ENCODE data around the gene FBXO7.

FBXO7 gene

GRCh38 chr22:32509045-32509444 lies 34.4 kb downstream of the FBXO7 start:
- no peaks in the 10 kb centered on the region for H4K20me1 ChIP-seq (ENCODE audit: insufficient read depth, low read length, poor library complexity, severe bottlenecking)
- no peaks in the 10 kb centered on the region for H3K79me2 ChIP-seq (ENCODE audit: insufficient read depth, low read length)
- no peak overlapping the region for H3K9ac ChIP-seq (ENCODE audit: low read depth, low read length, poor library complexity, severe bottlenecking)
- no peaks in the 10 kb centered on the region for H3K9me3 ChIP-seq (ENCODE audit: insufficient read depth, low read depth, low read length)
- H3K4me3 ChIP-seq (ENCODE audit: low read length, poor library complexity, severe bottlenecking), result no peak overlapping the region
- H3F3A ChIP-seq (ENCODE audit: low read depth), result no peaks in the 10 kb centered on the region
- H2AFZ ChIP-seq (ENCODE audit: low read length), result no peak overlapping the region
- no peak overlapping the region for H3K4me2 ChIP-seq (ENCODE audit: low read depth, low read length, poor library complexity, severe bottlenecking)
- H3K36me3 ChIP-seq (ENCODE audit: insufficient read depth, low read length), result no peaks in the 10 kb centered on the region
- TF ChIP-seq CTCF (conservative IDR thresholded peaks at IDR 0.05; ENCODE audit: low read length) (no peak), EZH2phosphoT487 (IDR thresholded peaks at IDR 0.05; ENCODE audit: borderline replicate concordance) (no peak)
- H3K9me2 ChIP-seq (replicated peaks; ENCODE audit: low read depth, low read length), result no peaks in the 10 kb centered on the region
- no peaks in the 10 kb centered on the region for H3K27me3 ChIP-seq (ENCODE audit: insufficient read depth, low read length, poor library complexity, severe bottlenecking)
- H3K4me1 ChIP-seq (ENCODE audit: insufficient read depth, low read length, poor library complexity, severe bottlenecking), result no peaks in the 10 kb centered on the region

- Histone ChIP-seq H3K27me3 (ENCODE audit: insufficient read depth, low read length, poor library complexity, severe bottlenecking) (no peaks in the 10 kb centered on the region), H3K4me2 (ENCODE audit: low read depth, low read length, poor library complexity, severe bottlenecking) (no peak overlapping the region), H3K4me3 (ENCODE audit: low read length, poor library complexity, severe bottlenecking) (no peak overlapping the region), H3K9me3 (ENCODE audit: insufficient read depth, low read depth, low read length) (no peaks in the 10 kb centered on the region), H3K4me1 (ENCODE audit: insufficient read depth, low read length, poor library complexity, severe bottlenecking) (no peaks in the 10 kb centered on the region), H3K9me2 (replicated peaks; ENCODE audit: low read depth, low read length) (no peaks in the 10 kb centered on the region), H3K9ac (ENCODE audit: low read depth, low read length, poor library complexity, severe bottlenecking) (no peak overlapping the region), H3K36me3 (ENCODE audit: insufficient read depth, low read length) (no peaks in the 10 kb centered on the region), H2AFZ (ENCODE audit: low read length) (no peak overlapping the region), H3F3A (ENCODE audit: low read depth) (no peaks in the 10 kb centered on the region), H4K20me1 (ENCODE audit: insufficient read depth, low read length, poor library complexity, severe bottlenecking) (no peaks in the 10 kb centered on the region), H3K79me2 (ENCODE audit: insufficient read depth, low read length) (no peaks in the 10 kb centered on the region)
- TF ChIP-seq EZH2phosphoT487 (IDR thresholded peaks at IDR 0.05; ENCODE audit: borderline replicate concordance), result no peak
- TF ChIP-seq CTCF (conservative IDR thresholded peaks at IDR 0.05; ENCODE audit: low read length), result no peak
Measured at GRCh38 chr22:32511274-32511673, 36.7 kb downstream of the FBXO7 start.

- Histone ChIP-seq H3K4me3 (ENCODE audit: low read length, poor library complexity, severe bottlenecking) (no peak overlapping the region), H3K9ac (ENCODE audit: low read depth, low read length, poor library complexity, severe bottlenecking) (no peak overlapping the region), H3K36me3 (ENCODE audit: insufficient read depth, low read length) (no peaks in the 10 kb centered on the region), H3K27me3 (ENCODE audit: insufficient read depth, low read length, poor library complexity, severe bottlenecking) (no peaks in the 10 kb centered on the region), H3K4me2 (ENCODE audit: low read depth, low read length, poor library complexity, severe bottlenecking) (no peak overlapping the region), H3K4me1 (ENCODE audit: insufficient read depth, low read length, poor library complexity, severe bottlenecking) (no peaks in the 10 kb centered on the region), H3K9me3 (ENCODE audit: insufficient read depth, low read depth, low read length) (no peaks in the 10 kb centered on the region), H3K79me2 (ENCODE audit: insufficient read depth, low read length) (no peaks in the 10 kb centered on the region), H2AFZ (ENCODE audit: low read length) (no peak overlapping the region), H3K9me2 (replicated peaks; ENCODE audit: low read depth, low read length) (no peaks in the 10 kb centered on the region), H3F3A (ENCODE audit: low read depth) (no peaks in the 10 kb centered on the region), H4K20me1 (ENCODE audit: insufficient read depth, low read length, poor library complexity, severe bottlenecking) (no peaks in the 10 kb centered on the region)
- TF ChIP-seq CTCF (conservative IDR thresholded peaks at IDR 0.05; ENCODE audit: low read length) (no peak), EZH2phosphoT487 (IDR thresholded peaks at IDR 0.05; ENCODE audit: borderline replicate concordance) (no peak)
Measured at GRCh38 chr22:32511776-32512175, 37.2 kb downstream of the FBXO7 start.
